Loucy (cell line): ENCODE data around the gene OSBP.

Source experiments
- H2AFZ ChIP-seq: fragments of 200-600 bp; sonication (generic); 2 replicates; pipeline ENCODE4 v1.6.0; 2016; ENCODE audit warnings: antibody characterized with exemption, mild to moderate bottlenecking, low read length, moderate library complexity
- H3F3A ChIP-seq: fragments of 200-600 bp; 2 replicates; pipeline ENCODE4 v1.6.0; 2016; ENCODE audit warnings: antibody characterized with exemption, low read depth, mild to moderate bottlenecking
- H3K27me3 ChIP-seq: fragments of 200-600 bp; sonication (generic); 2 replicates; pipeline ENCODE4 v1.6.1; 2014; ENCODE audit warnings: low read length, mild to moderate bottlenecking; ENCODE audit not compliant: insufficient read depth, poor library complexity, severe bottlenecking
- H3K36me3 ChIP-seq: fragments of 200-600 bp; sonication (generic); 2 replicates; pipeline ENCODE4 v1.6.1; 2016; ENCODE audit warnings: low read length; ENCODE audit not compliant: insufficient read depth
- H3K4me1 ChIP-seq: fragments of 200-600 bp; sonication (generic); 2 replicates; pipeline ENCODE4 v1.5.1; 2014; ENCODE audit warnings: low read length, mild to moderate bottlenecking; ENCODE audit not compliant: insufficient read depth, poor library complexity, severe bottlenecking
- H3K4me2 ChIP-seq: fragments of 200-600 bp; sonication (generic); 2 replicates; pipeline ENCODE4 v1.6.0; 2014; ENCODE audit warnings: antibody characterized with exemption, low read length, low read depth, mild to moderate bottlenecking; ENCODE audit not compliant: poor library complexity, severe bottlenecking
- H3K4me3 ChIP-seq: fragments of 200-600 bp; sonication (generic); 2 replicates; pipeline ENCODE4 v1.5.1; 2014; ENCODE audit warnings: low read length, mild to moderate bottlenecking, mixed read lengths; ENCODE audit not compliant: poor library complexity, severe bottlenecking
- H3K79me2 ChIP-seq: fragments of 200-600 bp; sonication (generic); 2 replicates; pipeline ENCODE4 v1.6.1; 2014; ENCODE audit warnings: low read length; ENCODE audit not compliant: insufficient read depth
- H3K9ac ChIP-seq: fragments of 200-600 bp; sonication (generic); 2 replicates; pipeline ENCODE4 v1.6.0; 2014; ENCODE audit warnings: mild to moderate bottlenecking, low read depth, low read length, moderate library complexity; ENCODE audit not compliant: poor library complexity, severe bottlenecking
- H3K9me2 ChIP-seq: fragments of 200-600 bp; sonication (generic); replicated peaks from 2 replicates; pipeline ENCODE4 v1.6.1; 2016; ENCODE audit warnings: low read depth, low read length, mixed read lengths
- H3K9me3 ChIP-seq: fragments of 200-600 bp; sonication (generic); 2 replicates; pipeline ENCODE4 v1.6.1; 2014; ENCODE audit warnings: mild to moderate bottlenecking, antibody characterized with exemption, low read length, low read depth; ENCODE audit not compliant: insufficient read depth
- H4K20me1 ChIP-seq: fragments of 200-600 bp; sonication (generic); 2 replicates; pipeline ENCODE4 v1.6.0; 2014; ENCODE audit warnings: antibody characterized with exemption, low read length, mild to moderate bottlenecking; ENCODE audit not compliant: insufficient read depth, poor library complexity, severe bottlenecking
- CTCF ChIP-seq: fragments of 200-600 bp; sonication (generic); conservative IDR thresholded peaks from 2 replicates; pipeline ENCODE4 v1.5.1; 2014; ENCODE audit warnings: mild to moderate bottlenecking, antibody characterized with exemption, low read length
- EZH2phosphoT487 ChIP-seq: fragments of 200-600 bp; IDR thresholded peaks from 2 replicates; pipeline ENCODE4 v1.6.1; 2018; ENCODE audit warnings: antibody characterized with exemption, mild to moderate bottlenecking, moderate library complexity, borderline replicate concordance

Gene OSBP

DNA sequence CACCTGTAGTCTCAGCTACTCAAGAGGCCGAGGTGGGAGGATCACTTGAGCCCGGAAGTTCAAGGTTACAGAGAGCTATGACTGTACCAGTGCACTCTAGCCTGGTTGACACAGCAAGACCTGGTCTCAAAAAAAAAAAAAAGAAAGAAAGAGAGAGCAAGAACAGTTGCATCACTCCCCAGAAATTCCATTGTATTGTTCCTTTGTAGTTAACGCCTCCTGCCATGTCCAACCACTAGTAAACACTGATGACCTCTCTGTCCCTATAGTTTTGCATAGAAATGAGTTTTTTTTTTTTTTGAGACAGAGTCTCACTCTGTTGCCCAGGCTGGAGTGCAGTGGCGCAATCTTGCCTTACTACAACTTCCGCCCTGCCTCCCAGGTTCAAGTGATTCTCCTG is 42.5 kb upstream of the OSBP start:
- Histone ChIP-seq H3K27me3 (no peaks in the 10 kb centered on the region), H3K4me3 (no peak overlapping the region), H2AFZ (no peak overlapping the region), H4K20me1 (peaks cover 39% of the 10 kb centered on the region), H3K4me2 (no peak overlapping the region), H3F3A (no peaks in the 10 kb centered on the region), H3K36me3 (peaks cover 87% of the 10 kb centered on the region), H3K79me2 (peaks cover 37% of the 10 kb centered on the region), H3K9ac (no peak overlapping the region), H3K4me1 (peaks cover 31% of the 10 kb centered on the region), H3K9me2 (no peaks in the 10 kb centered on the region), H3K9me3 (no peaks in the 10 kb centered on the region)
- TF ChIP-seq CTCF (no peak), EZH2phosphoT487 (no peak)

GRCh38 chr11:59654893-59655292 is 39.3 kb upstream of the OSBP start:
- Histone ChIP-seq H3K9me3 (no peaks in the 10 kb centered on the region), H2AFZ (no peak overlapping the region), H3K4me1 (peaks cover under 1% of the 10 kb centered on the region), H3K4me2 (no peak overlapping the region), H3K79me2 (peaks cover 7% of the 10 kb centered on the region; the same call in 1 of the 2 replicates), H3K36me3 (peaks cover 97% of the 10 kb centered on the region), H3K27me3 (no peaks in the 10 kb centered on the region), H3F3A (no peaks in the 10 kb centered on the region), H3K9ac (no peak overlapping the region), H4K20me1 (peaks cover 9% of the 10 kb centered on the region), H3K9me2 (no peaks in the 10 kb centered on the region), H3K4me3 (no peak overlapping the region)
- TF ChIP-seq CTCF (no peak), EZH2phosphoT487 (no peak)

GRCh38 chr11:59647245-59647980 is 31.8 kb upstream of the OSBP start:
- H3K36me3 ChIP-seq = peaks cover 95% of the 10 kb centered on the region
- H2AFZ ChIP-seq = no peak overlapping the region
- no peaks in the 10 kb centered on the region for H3K9me3 ChIP-seq
- no peak for TF ChIP-seq CTCF
- TF ChIP-seq EZH2phosphoT487 = no peak
- H3K4me1 ChIP-seq = no peaks in the 10 kb centered on the region
- no peaks in the 10 kb centered on the region for H3F3A ChIP-seq
- H3K9ac ChIP-seq = no peak overlapping the region
- no peaks in the 10 kb centered on the region for H4K20me1 ChIP-seq
- H3K79me2 ChIP-seq = no peaks in the 10 kb centered on the region
- H3K27me3 ChIP-seq = no peaks in the 10 kb centered on the region
- H3K4me2 ChIP-seq = no peak overlapping the region
- no peak overlapping the region for H3K4me3 ChIP-seq
- no peaks in the 10 kb centered on the region for H3K9me2 ChIP-seq
